ENCODE measurements around the gene RBFOX2. TPM values are rescaled to one million over a fixed set of nuclear protein-coding genes. Genes with fewer than 3 reads are reported as not detected.

The RBFOX2 gene
- polyA plus RNA-seq, 1 of the 3 experiments (the other 2 are of a cell fraction) = 115 TPM

GRCh38 chr22:35903571-35904335, 124.9 kb downstream of the RBFOX2 start:
- Histone ChIP-seq H3K36me3 (replicated peaks in 1 of 2; ENCODE audit: control insufficient read depth in 1 of 2, insufficient read depth in 2 of 2, low read length in 1 of 2) (peaks cover 0 to 8% of the 10 kb centered on the region in 2 experiments), H3K27ac (ENCODE audit: low read depth in 2 of 2, low read length in 1 of 2) (peak overlapping the region in 1 of 2 experiments; percentile 14; a peak in 1 of 4 replicates), H4K20me1 (ENCODE audit: insufficient read depth) (peaks cover 87% of the 10 kb centered on the region), H3K27me3 (ENCODE audit: insufficient read depth) (no peaks in the 10 kb centered on the region), H3K9ac (no peak overlapping the region), H3K9me3 (no peaks in the 10 kb centered on the region), H3K9me2 (no peaks in the 10 kb centered on the region), H3F3A (replicated peaks; ENCODE audit: insufficient read depth) (peaks cover 25% of the 10 kb centered on the region), H3K4me3 (ENCODE audit: low read depth in 2 of 2, low read length in 1 of 2) (no peak overlapping the region), H3K4me2 (0 out of 2 replicates have a peak overlapping the region, but pooled peaks have one; percentile 0), H3K79me2 (ENCODE audit: insufficient read depth) (peaks cover 86% of the 10 kb centered on the region), H2AFZ (ENCODE audit: low read depth) (no peak overlapping the region), H3K4me1 (ENCODE audit: control insufficient read depth in 1 of 2, insufficient read depth in 2 of 2, low read depth in 1 of 2, low read length in 1 of 2) (peaks cover 14 to 35% of the 10 kb centered on the region in 2 experiments)
- TF ChIP-seq, protein P1, sequence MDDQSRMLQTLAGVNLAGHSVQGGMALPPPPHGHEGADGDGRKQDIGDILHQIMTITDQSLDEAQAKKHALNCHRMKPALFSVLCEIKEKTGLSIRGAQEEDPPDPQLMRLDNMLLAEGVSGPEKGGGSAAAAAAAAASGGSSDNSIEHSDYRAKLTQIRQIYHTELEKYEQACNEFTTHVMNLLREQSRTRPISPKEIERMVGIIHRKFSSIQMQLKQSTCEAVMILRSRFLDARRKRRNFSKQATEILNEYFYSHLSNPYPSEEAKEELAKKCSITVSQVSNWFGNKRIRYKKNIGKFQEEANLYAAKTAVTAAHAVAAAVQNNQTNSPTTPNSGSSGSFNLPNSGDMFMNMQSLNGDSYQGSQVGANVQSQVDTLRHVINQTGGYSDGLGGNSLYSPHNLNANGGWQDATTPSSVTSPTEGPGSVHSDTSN (IDR thresholded peaks at IDR 0.05) = no peak
- TF ChIP-seq GATA2 (CRISPR knock-in tag; IDR thresholded peaks at IDR 0.05) = no peak
- no peak for TF ChIP-seq CHD2 (IDR thresholded peaks at IDR 0.05; ENCODE audit: low read length, partially characterized antibody)
- TF ChIP-seq YY1 (IDR thresholded peaks at IDR 0.05; ENCODE audit: low read depth) = no peak
- no peak for TF ChIP-seq RFX5 (IDR thresholded peaks at IDR 0.05; ENCODE audit: low read length)
- TF ChIP-seq ELF1 (IDR thresholded peaks at IDR 0.05) = no peak
- TF ChIP-seq TAF1 (IDR thresholded peaks at IDR 0.05; ENCODE audit: borderline replicate concordance, low read depth, low read length) = no peak
- no peak for TF ChIP-seq POLR2AphosphoS5 (IDR thresholded peaks at IDR 0.05; ENCODE audit: low read depth, low read length)
- no peak for TF ChIP-seq GABPA (IDR thresholded peaks at IDR 0.05; ENCODE audit: low read depth)
- CTCF ChIA-PET = interaction anchor here (0.6 to 2.4 kb wide), 4 partner anchors 12 to 277 kb away, joined by 3 to 6 read pairs (median 4); no protein-coding TSS in a partner anchor
- 70% methylated on average over 3 of the region's 3 CpGs for WGBS (ENCODE audit: low lambda C conversion rate)
- POLR2A ChIA-PET = no interaction called here
- no peak for DNase-seq

- Histone ChIP-seq H3K27me3 (ENCODE audit: insufficient read depth) (no peaks in the 10 kb centered on the region), H3K4me3 (ENCODE audit: low read depth in 2 of 2, low read length in 1 of 2) (no peak overlapping the region), H3K9me2 (no peaks in the 10 kb centered on the region), H3K9me3 (no peaks in the 10 kb centered on the region), H3K4me2 (peak overlapping the region; percentile 57), H3K79me2 (ENCODE audit: insufficient read depth) (peaks cover 86% of the 10 kb centered on the region), H3F3A (replicated peaks; ENCODE audit: insufficient read depth) (peaks cover 29% of the 10 kb centered on the region), H3K9ac (peak overlapping the region; percentile 26; the same call in 1 of the 2 replicates), H4K20me1 (ENCODE audit: insufficient read depth) (peaks cover 95% of the 10 kb centered on the region), H3K27ac (ENCODE audit: low read depth in 2 of 2, low read length in 1 of 2) (peak overlapping the region; percentile 29 to 79), H3K4me1 (ENCODE audit: control insufficient read depth in 1 of 2, insufficient read depth in 2 of 2, low read depth in 1 of 2, low read length in 1 of 2) (peaks cover 20 to 35% of the 10 kb centered on the region in 2 experiments), H2AFZ (ENCODE audit: low read depth) (no peak overlapping the region), H3K36me3 (replicated peaks in 1 of 2; ENCODE audit: control insufficient read depth in 1 of 2, insufficient read depth in 2 of 2, low read length in 1 of 2) (no peaks in the 10 kb centered on the region)
- ChIA-PET CTCF (interaction anchor here (0.6 to 1.8 kb wide), 4 partner anchors 11 to 317 kb away, joined by 3 to 6 read pairs (median 4); no protein-coding TSS in a partner anchor), POLR2A (no interaction called here)
- WGBS (ENCODE audit: low lambda C conversion rate) = 30% methylated on average over 5 of the region's 5 CpGs
- no peak for DNase-seq
- TF ChIP-seq, protein P2, sequence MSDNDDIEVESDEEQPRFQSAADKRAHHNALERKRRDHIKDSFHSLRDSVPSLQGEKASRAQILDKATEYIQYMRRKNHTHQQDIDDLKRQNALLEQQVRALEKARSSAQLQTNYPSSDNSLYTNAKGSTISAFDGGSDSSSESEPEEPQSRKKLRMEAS (IDR thresholded peaks at IDR 0.05; ENCODE audit: low read depth) = peak; percentile 51
- TF ChIP-seq, protein P1 (IDR thresholded peaks at IDR 0.05) = peak; percentile 44
- TF ChIP-seq EZH2phosphoT487 (IDR thresholded peaks at IDR 0.05; ENCODE audit: borderline replicate concordance, low read depth) (no peak), ZBTB33 (IDR thresholded peaks at IDR 0.05; ENCODE audit: borderline replicate concordance, low read depth) (no peak), YY1 (IDR thresholded peaks at IDR 0.05; ENCODE audit: low read depth) (peak; percentile 62; the same call in 1 of the 2 replicates), JUND (IDR thresholded peaks at IDR 0.05) (peak; percentile 6; the same call in 1 of the 2 replicates), MEF2A (IDR thresholded peaks at IDR 0.05; ENCODE audit: borderline replicate concordance, low read depth) (peak; percentile 43; the same call in 1 of the 2 replicates), RXRA (IDR thresholded peaks at IDR 0.05; ENCODE audit: borderline replicate concordance, low read depth) (peak; percentile 32; the same call in 1 of the 2 replicates), REST (IDR thresholded peaks at IDR 0.05; ENCODE audit: low read depth, low read length) (no peak), SMC3 (IDR thresholded peaks at IDR 0.05; ENCODE audit: low read depth, low read length) (no peak)
Measured at GRCh38 chr22:35900483-35901168, 128.0 kb downstream of the RBFOX2 start.
